K562 (cell line): ENCODE results near the gene ATG4C.

Experiments used
- POLR2A ChIP-seq: fragments of 450-650 bp; conservative IDR thresholded peaks from 2 replicates; pipeline ENCODE4 v1.6.1; 2016
- SIN3B ChIP-seq: fragments of 450-650 bp; IDR thresholded peaks from 2 replicates; pipeline ENCODE4 v1.6.1; 2017; ENCODE audit warnings: low read depth, mild to moderate bottlenecking, moderate library complexity

DNA sequence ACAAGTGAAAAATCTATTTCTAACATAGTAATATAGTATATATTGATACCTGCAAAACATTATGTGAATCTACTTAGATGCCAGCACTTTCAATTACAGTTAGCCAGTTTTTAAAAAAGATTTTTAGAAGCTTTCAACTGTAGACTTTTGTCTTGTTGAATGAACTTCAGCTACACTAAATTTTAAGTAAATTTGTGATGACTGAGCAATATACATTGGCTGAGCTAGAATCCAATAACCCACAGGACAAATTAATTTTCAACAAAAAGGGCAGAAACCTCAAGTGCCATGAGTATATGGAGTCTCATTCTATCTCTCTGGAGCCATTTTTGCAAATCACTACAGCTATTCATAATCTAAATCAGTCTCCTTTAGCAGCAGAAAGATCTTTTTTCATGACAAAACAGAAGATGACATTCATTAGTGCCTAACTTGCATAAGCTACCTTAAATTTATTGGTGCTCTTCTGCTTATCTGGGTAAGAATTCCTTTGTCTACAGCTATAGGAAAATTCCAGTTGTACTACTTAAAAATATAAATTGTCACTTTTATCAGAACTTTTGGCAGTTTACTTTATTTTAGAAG lies 100.3 kb downstream of the ATG4C start:
- TF ChIP-seq SIN3B (no peak), POLR2A (no peak)
